ENCODE data around the gene GFRA1.

The GFRA1 gene, protein sequence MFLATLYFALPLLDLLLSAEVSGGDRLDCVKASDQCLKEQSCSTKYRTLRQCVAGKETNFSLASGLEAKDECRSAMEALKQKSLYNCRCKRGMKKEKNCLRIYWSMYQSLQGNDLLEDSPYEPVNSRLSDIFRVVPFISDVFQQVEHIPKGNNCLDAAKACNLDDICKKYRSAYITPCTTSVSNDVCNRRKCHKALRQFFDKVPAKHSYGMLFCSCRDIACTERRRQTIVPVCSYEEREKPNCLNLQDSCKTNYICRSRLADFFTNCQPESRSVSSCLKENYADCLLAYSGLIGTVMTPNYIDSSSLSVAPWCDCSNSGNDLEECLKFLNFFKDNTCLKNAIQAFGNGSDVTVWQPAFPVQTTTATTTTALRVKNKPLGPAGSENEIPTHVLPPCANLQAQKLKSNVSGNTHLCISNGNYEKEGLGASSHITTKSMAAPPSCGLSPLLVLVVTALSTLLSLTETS

GRCh38 chr10:116272440-116273283 lies at the start of gene GFRA1:
GFRA1 (minus strand) TSS chr10:116273206; CDS start chr10:116272029, 1,177 bp downstream.
- DNase-seq, result peak; percentile 22

- DNase-seq, result peak; percentile 85
Measured at GRCh38 chr10:116316503-116316902, 43.5 kb upstream of the GFRA1 start.

DNA sequence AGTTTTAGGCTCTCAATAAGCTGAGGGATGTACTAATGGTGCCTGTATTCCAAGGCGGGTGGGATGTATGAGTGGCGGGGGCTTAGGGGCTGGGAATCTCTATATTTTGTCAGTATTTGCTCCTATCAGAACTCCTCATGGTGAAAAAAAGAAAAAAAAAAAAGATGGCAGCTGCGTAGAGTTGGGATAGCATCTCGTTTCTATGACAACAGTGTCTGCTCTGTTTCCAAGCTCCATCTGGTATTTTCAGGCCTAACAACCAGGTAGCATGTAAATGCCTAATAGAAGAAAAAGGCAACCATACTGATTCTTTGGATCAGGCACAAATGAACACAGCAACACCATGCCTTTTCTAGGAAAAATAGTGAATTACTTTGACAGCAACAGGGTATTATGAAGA lies 39.5 kb upstream of the GFRA1 start:
- DNase-seq, result no peak

GRCh38 chr10:116311706-116312490 lies 38.9 kb upstream of the GFRA1 start:
- no peak for DNase-seq

GRCh38 chr10:116311016-116311415 lies 38.0 kb upstream of the GFRA1 start:
- DNase-seq, result no peak

GRCh38 chr10:116307455-116307854 lies 34.4 kb upstream of the GFRA1 start:
- no peak for DNase-seq

- DNase-seq, result no peak
Measured at GRCh38 chr10:116306847-116307246, 33.8 kb upstream of the GFRA1 start.

- DNase-seq, result no peak
Measured at GRCh38 chr10:116304923-116305322, 31.9 kb upstream of the GFRA1 start.

DNA sequence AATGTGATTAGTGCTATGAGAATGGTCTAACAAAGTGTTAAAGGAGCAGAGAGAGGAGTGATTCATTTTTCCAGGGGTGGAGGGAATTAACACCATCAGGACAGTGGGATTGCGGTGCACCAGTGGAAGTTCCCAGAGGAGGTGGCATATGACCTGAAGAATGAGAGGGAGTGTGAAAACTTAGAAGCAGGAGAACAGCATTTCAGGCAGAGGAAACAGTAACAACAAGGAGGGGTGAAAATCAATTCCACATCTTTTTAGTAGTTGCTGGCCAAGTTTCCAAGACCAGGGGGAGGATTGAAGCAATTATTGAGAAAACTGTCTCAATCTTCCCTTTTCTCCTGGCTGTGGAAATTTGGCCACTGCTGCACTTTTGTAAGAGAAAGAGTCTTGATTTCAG lies 27.5 kb upstream of the GFRA1 start:
- DNase-seq, result no peak

DNA sequence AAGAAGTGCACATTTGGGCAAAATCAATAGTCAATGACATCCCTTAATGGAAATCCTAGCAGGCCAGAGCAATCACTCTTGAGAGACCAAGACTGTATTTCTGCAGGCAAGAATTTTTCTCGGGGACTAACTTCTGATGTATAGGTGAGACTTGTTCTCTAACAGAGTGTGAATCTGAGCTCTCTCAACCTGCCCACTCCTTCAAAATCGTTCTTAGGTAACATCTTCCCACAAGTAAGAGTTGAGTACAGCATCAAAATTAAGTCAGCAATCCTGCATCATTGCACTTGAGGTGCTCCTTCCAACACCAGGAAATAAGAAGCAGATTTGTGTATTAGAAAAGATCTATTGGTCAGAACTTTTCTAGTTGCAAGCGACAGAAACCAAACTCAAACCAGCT lies 25.6 kb upstream of the GFRA1 start:
- DNase-seq, result no peak

DNA sequence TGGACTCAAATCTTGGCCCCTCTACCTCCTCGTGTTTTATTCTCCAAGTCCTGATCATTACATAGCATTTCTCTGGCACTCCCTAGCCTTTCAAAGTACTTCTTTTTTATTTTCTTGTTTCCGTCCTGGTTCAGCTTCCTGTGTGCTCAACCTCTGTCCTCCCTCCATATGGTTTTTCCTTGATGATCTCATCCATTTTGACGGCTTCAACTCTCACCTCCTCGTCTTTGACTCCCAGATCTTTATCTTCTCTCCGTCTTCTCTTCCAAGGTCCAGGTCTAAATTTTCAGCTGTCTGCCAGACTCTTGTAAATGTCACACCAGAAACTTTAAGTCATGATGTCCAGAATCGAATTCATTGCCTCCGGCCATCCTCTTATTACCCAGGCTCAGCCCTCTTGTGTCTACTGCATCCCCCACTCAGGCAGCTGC lies 23.3 kb upstream of the GFRA1 start:
- DNase-seq, result no peak

- no peak for DNase-seq
Measured at GRCh38 chr10:116292493-116292892, 19.5 kb upstream of the GFRA1 start.

- no peak for DNase-seq
Measured at GRCh38 chr10:116289652-116290051, 16.6 kb upstream of the GFRA1 start.

DNA sequence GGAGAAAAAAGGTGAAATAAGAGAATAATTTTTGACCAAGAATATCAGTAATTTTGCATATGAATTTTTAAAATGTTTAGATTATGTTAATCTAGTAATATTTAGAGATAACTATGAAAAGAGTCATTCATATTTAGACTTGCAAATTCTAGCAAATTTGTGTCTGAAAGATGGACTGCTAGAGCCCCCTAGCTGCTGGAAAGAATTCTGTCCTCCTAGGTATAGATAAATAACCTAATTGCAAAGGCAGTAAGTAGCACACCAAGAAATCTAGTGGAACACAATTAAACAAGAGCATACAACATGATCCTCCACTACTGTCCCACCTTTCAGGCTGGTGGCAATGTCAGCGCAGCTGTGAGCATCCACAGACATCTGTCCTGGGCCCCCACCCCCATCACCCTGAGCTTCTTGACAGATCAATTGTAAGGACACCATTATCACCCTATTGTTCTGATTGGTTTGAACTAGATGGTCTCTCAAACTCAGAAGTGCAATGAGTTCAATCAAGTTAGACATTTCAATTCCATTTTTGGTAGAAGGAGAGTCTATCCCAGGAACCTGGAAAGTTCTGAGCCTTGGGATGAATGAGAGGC lies 15.0 kb upstream of the GFRA1 start:
- peak; percentile 61 for DNase-seq

DNA sequence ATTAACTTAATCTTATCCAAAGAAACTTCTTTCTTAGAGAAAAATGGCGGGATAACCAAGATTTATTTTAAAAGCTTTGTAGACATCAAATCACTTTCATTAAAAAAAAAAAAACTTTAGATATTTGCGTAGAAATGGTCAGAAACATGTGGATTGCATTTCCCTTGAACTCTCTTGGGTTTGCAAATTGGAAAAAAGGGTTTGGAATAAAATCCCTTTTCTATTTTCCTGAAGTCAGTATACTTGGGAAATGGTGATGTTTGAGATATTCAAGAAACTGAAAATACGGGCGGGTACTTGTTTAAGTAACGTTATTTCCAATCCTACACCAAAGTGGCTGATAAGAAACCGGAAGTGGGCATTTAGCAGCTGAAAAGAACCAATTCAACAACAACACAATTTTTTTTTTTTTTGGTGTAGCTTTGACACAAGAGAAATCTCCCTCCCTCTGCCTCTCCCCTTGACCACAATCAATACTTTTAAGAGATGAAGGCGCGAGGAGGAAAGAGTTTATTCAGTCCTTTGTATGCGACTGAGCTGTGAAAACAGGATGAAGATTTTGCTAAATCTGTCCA lies 13.7 kb upstream of the GFRA1 start:
- no peak for DNase-seq

- no peak for DNase-seq
Measured at GRCh38 chr10:116281775-116282174, 8.8 kb upstream of the GFRA1 start.

GRCh38 chr10:116278846-116279245 lies 5.8 kb upstream of the GFRA1 start:
- DNase-seq, result peak; percentile 92

DNA sequence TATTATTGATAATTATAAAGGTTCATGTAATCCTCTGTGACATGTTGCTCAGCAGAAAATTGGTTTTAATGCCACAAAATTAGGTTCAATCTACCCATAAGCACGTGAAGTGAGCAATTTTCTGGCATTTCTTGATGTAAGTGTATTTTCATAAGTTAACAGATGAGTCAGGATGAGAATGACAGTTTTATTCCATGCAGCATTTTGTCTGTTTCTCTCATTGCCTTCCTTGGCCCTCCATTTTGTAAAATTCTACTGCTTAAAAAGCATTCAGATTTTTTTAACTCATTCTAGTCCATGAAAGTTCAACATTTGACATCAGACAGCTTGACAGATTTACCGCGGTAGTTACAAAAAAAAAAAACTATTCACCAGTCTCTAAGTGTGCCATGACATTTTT lies 4.0 kb upstream of the GFRA1 start:
- DNase-seq, result no peak

DNA sequence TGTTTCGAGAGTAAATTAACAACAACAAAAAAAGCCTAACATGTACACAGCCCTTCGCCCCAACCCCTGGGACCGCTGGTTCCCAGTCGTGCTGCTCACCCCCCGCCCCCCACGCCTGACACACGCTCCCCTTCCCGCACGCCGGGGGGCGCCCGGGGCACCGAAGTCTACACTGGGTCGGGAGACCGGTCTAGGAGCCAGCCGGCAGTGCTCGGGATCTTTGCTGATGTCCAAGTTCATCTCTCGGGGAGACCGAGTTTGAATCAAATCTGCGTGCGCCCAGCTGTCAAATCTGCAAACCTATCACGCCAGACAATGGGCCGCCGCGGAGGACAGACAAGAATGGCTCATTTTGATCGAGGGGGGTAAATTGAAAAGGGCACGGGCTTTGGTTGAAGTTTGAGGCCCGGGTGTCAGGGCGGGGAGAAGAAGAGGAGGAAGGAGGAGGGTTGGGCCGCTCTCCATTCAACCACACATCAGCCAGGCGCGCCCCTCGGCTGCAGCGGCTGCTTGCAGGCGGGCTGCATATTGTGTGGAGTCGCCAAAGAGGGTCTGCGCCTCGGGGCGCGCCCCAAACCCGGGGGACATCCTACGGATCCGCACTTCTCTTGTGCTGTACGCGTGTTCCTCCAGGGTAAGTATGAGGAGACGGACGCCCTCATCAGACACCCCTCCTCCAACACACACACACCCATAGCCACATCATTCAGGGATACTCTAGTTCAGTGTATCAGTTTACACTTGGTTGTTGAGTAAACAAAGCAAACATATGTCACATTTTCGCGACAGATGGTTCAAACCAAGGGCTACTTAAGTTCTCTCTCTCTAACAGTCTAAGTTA lies 1.3 kb upstream of the GFRA1 start:
- DNase-seq, result peak; percentile 96

GRCh38 chr10:116271593-116272439 lies 1.2 kb downstream of the GFRA1 start:
- DNase-seq, result no peak
